Measurements from ENCODE around the gene ADARB2. TPM values are rescaled to one million over a fixed set of nuclear protein-coding genes. Genes with fewer than 3 reads are reported as not detected.

Gene ADARB2
- total RNA-seq, 4 donors from 2014 or later: 1.3 to 5.4 (median 1.8) TPM

- H3K27me3 ChIP-seq: peaks cover 27% of the 10 kb centered on the region
- no peak for ATAC-seq
- no peak overlapping the region for H3K27ac ChIP-seq
- H3K9me3 ChIP-seq: no peaks in the 10 kb centered on the region
- no peaks in the 10 kb centered on the region for H3K36me3 ChIP-seq
- 84% methylated on average over 16 of the region's 20 CpGs; no CpG with 5 or more reads in 1 of the 2 donors for WGBS, 2 donors (ENCODE audit: low coverage in 1 of 2)
- H3K4me1 ChIP-seq: no peaks in the 10 kb centered on the region
- H3K4me3 ChIP-seq: no peak overlapping the region
- TF ChIP-seq POLR2AphosphoS5 (IDR thresholded peaks at IDR 0.05): no peak
- TF ChIP-seq CTCF (IDR thresholded peaks at IDR 0.05): no peak
- no peak for TF ChIP-seq EP300 (IDR thresholded peaks at IDR 0.05)
- no peak for TF ChIP-seq POLR2A (IDR thresholded peaks at IDR 0.05)
These were observed 341.1 kb downstream of the ADARB2 start for GRCh38 chr10:1396297-1396635.

GRCh38 chr10:1395481-1396296 is 341.6 kb downstream of the ADARB2 start:
- TF ChIP-seq EP300 (IDR thresholded peaks at IDR 0.05) (no peak), CTCF (IDR thresholded peaks at IDR 0.05) (no peak), POLR2AphosphoS5 (IDR thresholded peaks at IDR 0.05) (no peak), POLR2A (IDR thresholded peaks at IDR 0.05) (no peak)

GRCh38 chr10:1395025-1395480 is 342.3 kb downstream of the ADARB2 start:
- TF ChIP-seq POLR2AphosphoS5 (IDR thresholded peaks at IDR 0.05) (no peak), EP300 (IDR thresholded peaks at IDR 0.05) (no peak), POLR2A (IDR thresholded peaks at IDR 0.05) (no peak), CTCF (IDR thresholded peaks at IDR 0.05) (no peak)
- H3K36me3 ChIP-seq: no peaks in the 10 kb centered on the region
- H3K9me3 ChIP-seq: no peaks in the 10 kb centered on the region
- peaks cover 15% of the 10 kb centered on the region for H3K27me3 ChIP-seq
- ATAC-seq: no peak
- no peak overlapping the region for H3K27ac ChIP-seq
- 82 to 83% methylated on average over 4 of the region's 11 CpGs for WGBS, 2 donors (ENCODE audit: low coverage in 1 of 2)
- no peak overlapping the region for H3K4me3 ChIP-seq
- no peaks in the 10 kb centered on the region for H3K4me1 ChIP-seq

More at GRCh38 chr10:1395481-1396296, 341.6 kb downstream of the ADARB2 start:
- 87 to 89% methylated on average over 13 to 27 of the region's 33 CpGs for WGBS, 2 donors (ENCODE audit: low coverage in 1 of 2)
- no peak for ATAC-seq
- no peak overlapping the region for H3K27ac ChIP-seq
- H3K4me1 ChIP-seq: no peaks in the 10 kb centered on the region
- no peaks in the 10 kb centered on the region for H3K36me3 ChIP-seq
- H3K27me3 ChIP-seq: peaks cover 21% of the 10 kb centered on the region
- H3K4me3 ChIP-seq: no peak overlapping the region
- H3K9me3 ChIP-seq: no peaks in the 10 kb centered on the region

- no peaks in the 10 kb centered on the region for H3K4me1 ChIP-seq
- H3K4me3 ChIP-seq: no peak overlapping the region
- no peaks in the 10 kb centered on the region for H3K9me3 ChIP-seq
- no peaks in the 10 kb centered on the region for H3K36me3 ChIP-seq
- TF ChIP-seq POLR2AphosphoS5 (IDR thresholded peaks at IDR 0.05) (no peak), POLR2A (IDR thresholded peaks at IDR 0.05) (no peak), EP300 (IDR thresholded peaks at IDR 0.05) (no peak), CTCF (IDR thresholded peaks at IDR 0.05) (no peak)
- no peak overlapping the region for H3K27ac ChIP-seq
- ATAC-seq: no peak
- peaks cover 11% of the 10 kb centered on the region for H3K27me3 ChIP-seq
- WGBS, 2 donors (ENCODE audit: low coverage in 1 of 2): 60 to 65% methylated on average over 10 to 13 of the region's 13 CpGs
These were observed 343.0 kb downstream of the ADARB2 start for GRCh38 chr10:1394155-1394912.
